RWPE2 (cell line): ENCODE results near the gene GDPD5.

Source experiments
- ATAC-seq: fragments of 200-7000 bp; cut with Tn5 transposase; 3 replicates; pipeline ENCODE4 v1.9.1; 2021; ENCODE audit warnings: low read depth
- DNase-seq: peaks from one replicate; pipeline ENCODE4 v3.0.0-alpha.2; 2020; ENCODE audit warnings: low spot score
- H3K27ac ChIP-seq: fragments of 450-650 bp; 2 replicates; pipeline ENCODE4 v1.5.1; 2017; ENCODE audit warnings: mild to moderate bottlenecking; ENCODE audit not compliant: poor library complexity, severe bottlenecking
- H3K27me3 ChIP-seq: fragments of 250-450 bp; sonication (Bioruptor Pico); 2 replicates; pipeline ENCODE4 v1.5.1; 2021; ENCODE audit warnings: mild to moderate bottlenecking, moderate library complexity; ENCODE audit not compliant: insufficient read depth, poor library complexity, severe bottlenecking
- H3K36me3 ChIP-seq: fragments of 250-450 bp; sonication (Bioruptor Pico); 2 replicates; pipeline ENCODE4 v1.5.1; 2020; ENCODE audit warnings: low read depth, mild to moderate bottlenecking, moderate library complexity
- H3K4me1 ChIP-seq: fragments of 250-450 bp; sonication (Bioruptor Pico); 2 replicates; pipeline ENCODE4 v1.5.1; 2021; ENCODE audit warnings: mild to moderate bottlenecking, moderate library complexity; ENCODE audit not compliant: insufficient read depth, poor library complexity, severe bottlenecking
- H3K4me3 ChIP-seq: fragments of 250-450 bp; sonication (Bioruptor Pico); 2 replicates; pipeline ENCODE4 v1.5.1; 2021; ENCODE audit warnings: mild to moderate bottlenecking, moderate library complexity; ENCODE audit not compliant: severe bottlenecking
- H3K9me3 ChIP-seq: fragments of 250-450 bp; sonication (Bioruptor Pico); 2 replicates; pipeline ENCODE4 v1.5.1; 2021; ENCODE audit warnings: mild to moderate bottlenecking, moderate library complexity; ENCODE audit not compliant: severe bottlenecking
- TF ChIP-seq, protein P1 (sequence below): fragments of 450-650 bp; IDR thresholded peaks from one replicate; pipeline ENCODE4 v1.5.1; 2017; ENCODE audit warnings: mild to moderate bottlenecking, moderate library complexity; ENCODE audit not compliant: poor library complexity, severe bottlenecking

The GDPD5 gene

DNA sequence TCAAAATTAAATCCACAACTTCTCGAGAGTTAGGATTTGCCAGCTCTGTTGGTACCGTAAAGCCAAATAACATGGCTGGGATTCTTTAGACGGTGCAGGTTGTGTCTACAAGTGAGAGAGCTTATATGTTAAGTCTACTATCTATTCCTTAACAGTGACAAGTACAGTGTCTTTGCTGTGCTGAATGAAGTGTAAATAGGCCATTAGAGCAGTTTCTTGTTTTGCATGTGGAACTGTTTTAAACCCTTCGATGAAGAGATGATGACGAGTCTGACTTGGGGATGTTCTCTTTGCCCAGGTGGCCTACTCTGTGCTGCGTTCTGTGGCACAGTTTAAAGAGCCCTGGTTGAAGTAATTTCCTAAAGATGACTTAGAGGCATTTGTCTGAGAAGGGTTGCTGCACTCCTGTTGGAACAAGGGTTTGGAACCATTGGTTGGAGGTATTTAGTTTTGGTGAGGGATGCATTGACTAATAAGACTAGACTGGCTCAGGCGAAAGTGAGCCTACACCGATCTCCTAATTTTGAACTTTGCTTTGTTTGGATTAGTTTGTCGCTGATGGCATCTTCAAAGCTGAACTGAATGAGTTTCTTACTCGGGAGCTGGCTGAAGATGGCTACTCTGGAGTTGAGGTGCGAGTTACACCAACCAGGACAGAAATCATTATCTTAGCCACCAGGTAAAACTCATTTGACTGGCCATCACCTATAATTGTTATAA is 125.4 kb downstream of the GDPD5 start:
- Histone ChIP-seq H3K27me3 (no peaks in the 10 kb centered on the region), H3K9me3 (no peaks in the 10 kb centered on the region), H3K27ac (peak overlapping the region; percentile 91), H3K4me1 (peaks cover 14% of the 10 kb centered on the region), H3K4me3 (peak overlapping the region; percentile 81), H3K36me3 (peaks cover 59% of the 10 kb centered on the region)
- DNase-seq (no peak), ATAC-seq (peak; percentile 26)
- TF ChIP-seq, protein P1, sequence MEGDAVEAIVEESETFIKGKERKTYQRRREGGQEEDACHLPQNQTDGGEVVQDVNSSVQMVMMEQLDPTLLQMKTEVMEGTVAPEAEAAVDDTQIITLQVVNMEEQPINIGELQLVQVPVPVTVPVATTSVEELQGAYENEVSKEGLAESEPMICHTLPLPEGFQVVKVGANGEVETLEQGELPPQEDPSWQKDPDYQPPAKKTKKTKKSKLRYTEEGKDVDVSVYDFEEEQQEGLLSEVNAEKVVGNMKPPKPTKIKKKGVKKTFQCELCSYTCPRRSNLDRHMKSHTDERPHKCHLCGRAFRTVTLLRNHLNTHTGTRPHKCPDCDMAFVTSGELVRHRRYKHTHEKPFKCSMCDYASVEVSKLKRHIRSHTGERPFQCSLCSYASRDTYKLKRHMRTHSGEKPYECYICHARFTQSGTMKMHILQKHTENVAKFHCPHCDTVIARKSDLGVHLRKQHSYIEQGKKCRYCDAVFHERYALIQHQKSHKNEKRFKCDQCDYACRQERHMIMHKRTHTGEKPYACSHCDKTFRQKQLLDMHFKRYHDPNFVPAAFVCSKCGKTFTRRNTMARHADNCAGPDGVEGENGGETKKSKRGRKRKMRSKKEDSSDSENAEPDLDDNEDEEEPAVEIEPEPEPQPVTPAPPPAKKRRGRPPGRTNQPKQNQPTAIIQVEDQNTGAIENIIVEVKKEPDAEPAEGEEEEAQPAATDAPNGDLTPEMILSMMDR: no peak

DNA sequence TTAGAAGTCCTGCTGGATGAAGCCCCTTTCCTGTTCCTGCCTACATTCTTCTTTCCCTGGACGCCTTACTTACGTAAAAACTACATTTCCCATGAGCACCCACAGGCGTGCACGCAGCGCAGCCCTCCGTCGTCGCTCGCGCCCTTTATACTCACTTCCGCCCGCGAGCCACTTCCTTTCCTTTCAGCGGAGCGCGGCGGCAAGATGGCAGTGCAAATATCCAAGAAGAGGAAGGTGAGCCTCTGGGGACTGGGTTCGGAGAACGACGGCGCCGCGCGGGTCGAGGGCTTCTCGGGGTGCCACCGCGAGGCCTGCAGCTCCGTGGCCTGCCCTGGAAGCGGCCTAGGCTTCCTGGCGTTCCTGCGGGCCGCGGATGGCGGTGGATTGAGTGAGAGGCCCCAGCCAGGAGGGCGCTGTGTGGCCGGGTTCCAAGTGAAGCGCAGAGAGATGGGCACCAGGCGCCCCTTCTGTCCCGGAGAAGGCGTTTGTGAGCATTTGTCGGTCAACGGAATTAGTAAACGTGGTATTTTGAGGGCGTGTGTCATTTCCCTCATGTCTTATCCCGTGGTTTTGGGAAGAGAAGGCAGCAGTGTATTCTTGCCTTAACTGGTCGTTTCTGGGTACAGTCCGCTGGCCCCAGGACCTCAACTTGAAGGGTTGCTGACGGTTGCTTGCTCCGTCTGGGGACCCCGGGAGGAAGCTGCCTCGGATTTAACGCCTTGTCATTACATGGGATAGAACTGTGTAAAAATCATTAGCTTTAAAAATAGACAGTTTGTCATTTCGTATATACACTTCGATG is 126.2 kb downstream of the GDPD5 start, which contains the start of gene RPS3:
TSS of gene RPS3 (plus strand) at position 175 of the 802 bp plus-strand sequence. CDS start at position 205, 30 bp downstream.
- ATAC-seq (peak; percentile 92), DNase-seq (peak; percentile 88)
- peaks cover 14% of the 10 kb centered on the region for H3K4me1 ChIP-seq
- H3K9me3 ChIP-seq: no peaks in the 10 kb centered on the region
- H3K4me3 ChIP-seq: peak within 1 kb of the TSS; percentile 81
- no peaks in the 10 kb centered on the region for H3K27me3 ChIP-seq
- H3K27ac ChIP-seq: peak within 1 kb of the TSS; percentile 91
- TF ChIP-seq, protein P1: no peak
- peaks cover 51% of the 10 kb centered on the region for H3K36me3 ChIP-seq

DNA sequence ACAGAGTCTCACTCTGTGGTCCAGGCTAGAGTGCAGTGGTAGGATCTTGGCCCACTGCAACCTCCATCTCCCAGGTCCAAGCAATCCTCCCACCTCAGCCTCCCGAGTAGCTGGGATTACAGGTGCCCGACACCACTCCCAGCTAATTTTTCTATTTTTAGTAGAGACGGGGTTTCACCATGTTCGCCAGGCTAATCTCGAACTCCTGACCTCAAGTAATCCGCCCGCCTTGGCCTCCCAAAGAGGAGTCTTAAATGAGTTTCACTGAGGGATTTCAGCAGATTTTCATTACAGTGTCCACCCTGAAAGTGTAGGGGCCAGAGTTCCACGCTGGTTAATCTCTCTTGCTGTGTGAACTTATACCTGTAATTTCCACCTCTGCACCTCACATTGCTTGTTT is 126.8 kb downstream of the GDPD5 start:
- DNase-seq (no peak), ATAC-seq (no peak)
- peaks cover 14% of the 10 kb centered on the region for H3K4me1 ChIP-seq
- peak overlapping the region; percentile 81 for H3K4me3 ChIP-seq
- peak overlapping the region; percentile 91 for H3K27ac ChIP-seq
- H3K27me3 ChIP-seq: no peaks in the 10 kb centered on the region
- H3K9me3 ChIP-seq: no peaks in the 10 kb centered on the region
- TF ChIP-seq, protein P1: no peak
- H3K36me3 ChIP-seq: peaks cover 45% of the 10 kb centered on the region

DNA sequence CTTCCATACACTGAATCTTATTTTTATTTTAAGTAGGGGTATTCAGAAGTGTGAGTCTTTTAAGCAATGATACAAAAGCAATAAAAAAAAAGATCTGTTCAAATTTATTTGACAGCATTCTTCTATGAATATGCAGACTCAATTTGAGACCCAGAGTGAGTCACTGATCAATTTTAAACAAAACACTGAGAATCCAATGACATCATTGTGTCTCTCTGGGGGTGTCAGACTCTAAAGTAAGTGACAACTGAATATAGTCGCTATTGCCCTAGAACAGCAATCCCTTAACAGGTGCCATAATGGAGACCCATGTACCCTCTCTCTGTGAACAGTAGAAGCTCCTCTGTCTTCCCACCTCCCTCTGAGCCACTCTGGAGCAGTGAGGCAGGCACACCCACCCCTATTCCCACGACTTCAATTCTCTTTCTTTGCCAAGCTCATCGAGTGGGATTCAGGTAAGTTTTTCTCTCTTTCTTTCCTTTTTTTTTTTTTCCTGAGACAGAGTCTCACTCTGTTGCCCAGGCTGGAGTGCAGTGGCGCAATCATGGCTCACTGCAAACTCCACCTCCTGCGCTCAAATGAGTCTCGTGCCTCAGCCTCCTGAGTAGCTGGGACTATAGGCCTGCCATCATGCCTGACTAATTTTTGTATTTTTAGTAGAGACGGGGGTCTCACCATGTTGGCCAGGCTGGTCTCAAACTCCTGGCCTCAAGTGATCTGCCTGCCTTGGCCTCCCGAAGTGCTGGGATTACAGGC is 131.5 kb downstream of the GDPD5 start:
- TF ChIP-seq, protein P1: no peak
- no peaks in the 10 kb centered on the region for H3K27me3 ChIP-seq
- H3K9me3 ChIP-seq: no peaks in the 10 kb centered on the region
- H3K27ac ChIP-seq: no peak overlapping the region
- DNase-seq (no peak), ATAC-seq (no peak)
- H3K4me3 ChIP-seq: no peak overlapping the region
- H3K4me1 ChIP-seq: peaks cover 6% of the 10 kb centered on the region
- H3K36me3 ChIP-seq: no peaks in the 10 kb centered on the region
